Cardiac septum (tissue), 1 donor: ENCODE data around the gene CYFIP2. TPM values are rescaled to one million over a fixed set of nuclear protein-coding genes. Genes with fewer than 3 reads are reported as not detected.
"Not testable (repeated sequence)": the region's sequence is repeated elsewhere in the genome, so short reads cannot be mapped to it uniquely, and the experiment has no call there.

Experiments used
- DNase-seq: peaks from one replicate; pipeline ENCODE4 v3.0.0-alpha.2; 2020; ENCODE audit warnings: low spot score
- intact Hi-C: fragments of 100-400 bp; cut with DNase I; formaldehyde crosslinking; loops from one replicate; pipeline ENCODE4 v1.14.0; 2022
- long read RNA-seq: library from polyadenylated mRNA; unstranded; transcript quantifications from one replicate; pipeline ENCODE4 v2.0.0, GENCODE V29; 2021
- total RNA-seq: library from RNA; stranded (reverse); fragmentation: NEBNext Ultra II Directional; extraction: Animal tissue kit (Norgen Biotek cat#: 25700); gene quantifications from one replicate; pipeline ENCODE4 v1.2.1, GENCODE V29; 2021
- donor health status: DM: no; HTN: no; CAD: no.

CYFIP2 gene
- 23.1 TPM for total RNA-seq
- long read RNA-seq, full-length matches to known transcripts: 4 of 26 reads
- long read RNA-seq, partial matches to known transcripts: 11 of 26 reads
- long read RNA-seq, other reads (novel, unspliced or antisense): 11 of 26 reads

GRCh38 chr5:157265714-157266285 is at the start of gene CYFIP2:
Gene CYFIP2 (plus strand): TSS chr5:157266123. CDS start chr5:157285362, 19,239 bp downstream.
- intact Hi-C loops: no loop called here
- DNase-seq: peak; percentile 89

GRCh38 chr5:157216391-157217142 is 49.4 kb upstream of the CYFIP2 start:
- intact Hi-C loops: no loop called here
- no peak for DNase-seq

GRCh38 chr5:157217289-157218024 is 48.5 kb upstream of the CYFIP2 start:
- DNase-seq: no peak
- intact Hi-C loops: no loop called here

- intact Hi-C loops: no loop called here
- DNase-seq: no peak
Observed at GRCh38 chr5:157219491-157220271, 46.2 kb upstream of the CYFIP2 start.

GRCh38 chr5:157221959-157222358 is 44.0 kb upstream of the CYFIP2 start:
- intact Hi-C loops: no loop called here
- no peak for DNase-seq

GRCh38 chr5:157222506-157223230 is 43.3 kb upstream of the CYFIP2 start:
- no peak for DNase-seq
- intact Hi-C loops: no loop called here

GRCh38 chr5:157225469-157226422 is 40.2 kb upstream of the CYFIP2 start:
- intact Hi-C loops: no loop called here
- DNase-seq: no peak

GRCh38 chr5:157230610-157231009 is 35.3 kb upstream of the CYFIP2 start:
- intact Hi-C loops: no loop called here
- DNase-seq: no peak

GRCh38 chr5:157232706-157233105 is 33.2 kb upstream of the CYFIP2 start:
- intact Hi-C loops: no loop called here
- no peak for DNase-seq

GRCh38 chr5:157233515-157233914 is 32.4 kb upstream of the CYFIP2 start:
- intact Hi-C loops: no loop called here
- DNase-seq: no peak

- intact Hi-C loops: no loop called here
- DNase-seq: no peak
Observed at GRCh38 chr5:157236423-157236822, 29.5 kb upstream of the CYFIP2 start.

- DNase-seq: no peak
- intact Hi-C loops: no loop called here
Observed at GRCh38 chr5:157241483-157241882, 24.4 kb upstream of the CYFIP2 start.

GRCh38 chr5:157244704-157245103 is 21.2 kb upstream of the CYFIP2 start:
- intact Hi-C loops: not testable (repeated sequence)

GRCh38 chr5:157245476-157245875 is 20.4 kb upstream of the CYFIP2 start:
- intact Hi-C loops: no loop called here
- no peak for DNase-seq

More at GRCh38 chr5:157244704-157245103, 21.2 kb upstream of the CYFIP2 start:
- DNase-seq: not testable (repeated sequence)

GRCh38 chr5:157245886-157246285 is 20.0 kb upstream of the CYFIP2 start:
- intact Hi-C loops: no loop called here
- no peak for DNase-seq

GRCh38 chr5:157247267-157247666 is 18.7 kb upstream of the CYFIP2 start:
- intact Hi-C loops: no loop called here
- no peak for DNase-seq

GRCh38 chr5:157248821-157249470 is 17.0 kb upstream of the CYFIP2 start:
- DNase-seq: no peak
- intact Hi-C loops: no loop called here
